Measurements from ENCODE around the gene ARID1B.

Gene ARID1B

GRCh38 chr6:156828280-156828703, 51.1 kb downstream of the ARID1B start:
- no peak for DNase-seq

- DNase-seq: no peak
Measured at GRCh38 chr6:156830126-156830525, 52.9 kb downstream of the ARID1B start.

- no peak for DNase-seq
Measured at GRCh38 chr6:156832231-156832647, 55.1 kb downstream of the ARID1B start.

- no peak for DNase-seq
Measured at GRCh38 chr6:156832669-156833068, 55.5 kb downstream of the ARID1B start.

GRCh38 chr6:156833755-156834154, 56.6 kb downstream of the ARID1B start:
- DNase-seq: no peak

- DNase-seq: no peak
Measured at GRCh38 chr6:156839129-156839528, 62.0 kb downstream of the ARID1B start.

GRCh38 chr6:156839591-156840001, 62.4 kb downstream of the ARID1B start:
- DNase-seq: no peak

- no peak for DNase-seq
Measured at GRCh38 chr6:156840136-156840535, 63.0 kb downstream of the ARID1B start.

GRCh38 chr6:156840606-156841005, 63.4 kb downstream of the ARID1B start:
- no peak for DNase-seq

- DNase-seq: no peak
Measured at GRCh38 chr6:156841508-156841907, 64.3 kb downstream of the ARID1B start.

- DNase-seq: no peak
Measured at GRCh38 chr6:156842598-156843250, 65.5 kb downstream of the ARID1B start.

- DNase-seq: no peak
Measured at GRCh38 chr6:156844089-156844488, 66.9 kb downstream of the ARID1B start.

GRCh38 chr6:156845454-156846155, 68.4 kb downstream of the ARID1B start:
- no peak for DNase-seq

GRCh38 chr6:156846845-156847599, 69.8 kb downstream of the ARID1B start:
- no peak for DNase-seq

- DNase-seq: no peak
Measured at GRCh38 chr6:156848123-156848522, 70.9 kb downstream of the ARID1B start.

- DNase-seq: peak in 1 of 2 experiments; percentile 43
Measured at GRCh38 chr6:156848533-156848932, 71.4 kb downstream of the ARID1B start.

- DNase-seq: no peak
Measured at GRCh38 chr6:156849806-156850205, 72.6 kb downstream of the ARID1B start.

GRCh38 chr6:156850353-156850752, 73.2 kb downstream of the ARID1B start:
- no peak for DNase-seq

GRCh38 chr6:156851454-156851921, 74.3 kb downstream of the ARID1B start:
- no peak for DNase-seq

- DNase-seq: no peak
Measured at GRCh38 chr6:156852147-156852857, 75.1 kb downstream of the ARID1B start.

- no peak for DNase-seq
Measured at GRCh38 chr6:156852858-156853216, 75.7 kb downstream of the ARID1B start.

GRCh38 chr6:156853733-156854132, 76.6 kb downstream of the ARID1B start:
- no peak for DNase-seq
